Measurements from ENCODE around the gene MMP10.

GRCh38 chr11:102802341-102802740, 21.9 kb upstream of the MMP10 start:
- TF ChIP-seq, protein P1, sequence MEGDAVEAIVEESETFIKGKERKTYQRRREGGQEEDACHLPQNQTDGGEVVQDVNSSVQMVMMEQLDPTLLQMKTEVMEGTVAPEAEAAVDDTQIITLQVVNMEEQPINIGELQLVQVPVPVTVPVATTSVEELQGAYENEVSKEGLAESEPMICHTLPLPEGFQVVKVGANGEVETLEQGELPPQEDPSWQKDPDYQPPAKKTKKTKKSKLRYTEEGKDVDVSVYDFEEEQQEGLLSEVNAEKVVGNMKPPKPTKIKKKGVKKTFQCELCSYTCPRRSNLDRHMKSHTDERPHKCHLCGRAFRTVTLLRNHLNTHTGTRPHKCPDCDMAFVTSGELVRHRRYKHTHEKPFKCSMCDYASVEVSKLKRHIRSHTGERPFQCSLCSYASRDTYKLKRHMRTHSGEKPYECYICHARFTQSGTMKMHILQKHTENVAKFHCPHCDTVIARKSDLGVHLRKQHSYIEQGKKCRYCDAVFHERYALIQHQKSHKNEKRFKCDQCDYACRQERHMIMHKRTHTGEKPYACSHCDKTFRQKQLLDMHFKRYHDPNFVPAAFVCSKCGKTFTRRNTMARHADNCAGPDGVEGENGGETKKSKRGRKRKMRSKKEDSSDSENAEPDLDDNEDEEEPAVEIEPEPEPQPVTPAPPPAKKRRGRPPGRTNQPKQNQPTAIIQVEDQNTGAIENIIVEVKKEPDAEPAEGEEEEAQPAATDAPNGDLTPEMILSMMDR (IDR thresholded peaks at IDR 0.05; ENCODE audit: low read depth, low read length, poor library complexity, severe bottlenecking) = no peak
- no peak for TF ChIP-seq EZH2phosphoT487 (IDR thresholded peaks at IDR 0.05; ENCODE audit: borderline replicate concordance, low read length)

Measured in DOHH2 (cell line).